ENCODE measurements around the gene PGA5. TPM values are rescaled to one million over a fixed set of nuclear protein-coding genes. Genes with fewer than 3 reads are reported as not detected.
"Not testable (repeated sequence)": the region's sequence is repeated elsewhere in the genome, so short reads cannot be mapped to it uniquely, and the experiment has no call there.

PGA5 gene
- total RNA-seq, 1 donor from 2014 or later = not detected

DNA sequence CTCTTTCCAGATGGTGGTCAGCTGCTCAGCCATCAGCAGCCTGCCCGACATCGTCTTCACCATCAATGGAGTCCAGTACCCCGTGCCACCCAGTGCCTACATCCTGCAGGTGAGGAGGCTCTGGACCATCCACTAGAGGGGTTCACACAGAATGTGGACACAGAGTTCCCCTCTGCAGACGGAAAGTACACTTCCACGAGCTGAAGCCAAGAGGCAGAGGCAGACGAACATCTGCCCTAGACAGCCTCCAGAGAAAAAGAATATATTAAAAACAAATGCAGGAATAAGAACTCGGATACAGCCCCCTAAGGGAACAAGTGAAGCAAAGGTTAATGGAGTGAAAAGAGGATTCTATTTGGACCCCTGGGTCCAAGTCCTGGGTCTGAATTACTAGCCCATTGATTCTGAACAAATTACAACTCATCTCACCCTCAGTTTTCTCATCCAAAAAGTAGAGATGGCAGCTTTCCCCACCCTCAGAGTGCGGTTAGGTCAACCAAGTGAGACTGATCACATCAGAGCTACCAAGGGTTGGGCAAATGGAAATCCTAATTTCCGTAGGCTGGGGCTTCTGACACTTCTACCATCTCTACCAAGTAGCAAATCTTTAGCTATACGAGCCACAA, 29.5 kb upstream of the PGA5 start:
- not testable (repeated sequence) for DNase-seq (ENCODE audit: extremely low spot score, unreplicated experiment); H3K27me3 Mint-ChIP-seq (ENCODE audit: unreplicated experiment); H3K4me3 Mint-ChIP-seq (ENCODE audit: unreplicated experiment); H3K27ac Mint-ChIP-seq (ENCODE audit: unreplicated experiment); H3K36me3 Mint-ChIP-seq (ENCODE audit: unreplicated experiment); H3K9me3 Mint-ChIP-seq (ENCODE audit: unreplicated experiment); H3K4me1 Mint-ChIP-seq (ENCODE audit: unreplicated experiment)

GRCh38 chr11:61212202-61212601, 28.8 kb upstream of the PGA5 start:
- not testable (repeated sequence) for H3K9me3 Mint-ChIP-seq (ENCODE audit: unreplicated experiment); H3K4me1 Mint-ChIP-seq (ENCODE audit: unreplicated experiment); H3K36me3 Mint-ChIP-seq (ENCODE audit: unreplicated experiment); DNase-seq (ENCODE audit: extremely low spot score, unreplicated experiment); H3K27me3 Mint-ChIP-seq (ENCODE audit: unreplicated experiment); H3K27ac Mint-ChIP-seq (ENCODE audit: unreplicated experiment); H3K4me3 Mint-ChIP-seq (ENCODE audit: unreplicated experiment)

- H3K9me3 Mint-ChIP-seq (ENCODE audit: unreplicated experiment); H3K4me3 Mint-ChIP-seq (ENCODE audit: unreplicated experiment); H3K27ac Mint-ChIP-seq (ENCODE audit: unreplicated experiment); H3K4me1 Mint-ChIP-seq (ENCODE audit: unreplicated experiment); DNase-seq (ENCODE audit: extremely low spot score, unreplicated experiment); H3K27me3 Mint-ChIP-seq (ENCODE audit: unreplicated experiment); H3K36me3 Mint-ChIP-seq (ENCODE audit: unreplicated experiment): not testable (repeated sequence)
These were observed 27.2 kb upstream of the PGA5 start for GRCh38 chr11:61213711-61214324.

- not testable (repeated sequence) for DNase-seq (ENCODE audit: extremely low spot score, unreplicated experiment); H3K4me1 Mint-ChIP-seq (ENCODE audit: unreplicated experiment); H3K27me3 Mint-ChIP-seq (ENCODE audit: unreplicated experiment); H3K36me3 Mint-ChIP-seq (ENCODE audit: unreplicated experiment); H3K9me3 Mint-ChIP-seq (ENCODE audit: unreplicated experiment); H3K4me3 Mint-ChIP-seq (ENCODE audit: unreplicated experiment); H3K27ac Mint-ChIP-seq (ENCODE audit: unreplicated experiment)
These were observed 22.7 kb upstream of the PGA5 start for GRCh38 chr11:61218306-61218705.

GRCh38 chr11:61219016-61219415, 22.0 kb upstream of the PGA5 start:
- H3K27me3 Mint-ChIP-seq (ENCODE audit: unreplicated experiment) = not testable (repeated sequence)

GRCh38 chr11:61222047-61222446, 18.9 kb upstream of the PGA5 start, which contains the start of gene PGA4:
Gene PGA4 (plus strand): TSS chr11:61222347. CDS start chr11:61222401, 54 bp downstream.
- not testable (repeated sequence) for H3K4me1 Mint-ChIP-seq (ENCODE audit: unreplicated experiment); DNase-seq (ENCODE audit: extremely low spot score, unreplicated experiment); H3K27ac Mint-ChIP-seq (ENCODE audit: unreplicated experiment); H3K27me3 Mint-ChIP-seq (ENCODE audit: unreplicated experiment); H3K9me3 Mint-ChIP-seq (ENCODE audit: unreplicated experiment); H3K36me3 Mint-ChIP-seq (ENCODE audit: unreplicated experiment); H3K4me3 Mint-ChIP-seq (ENCODE audit: unreplicated experiment)

More at GRCh38 chr11:61219016-61219415, 22.0 kb upstream of the PGA5 start:
- not testable (repeated sequence) for H3K27ac Mint-ChIP-seq (ENCODE audit: unreplicated experiment); H3K9me3 Mint-ChIP-seq (ENCODE audit: unreplicated experiment); H3K36me3 Mint-ChIP-seq (ENCODE audit: unreplicated experiment); H3K4me3 Mint-ChIP-seq (ENCODE audit: unreplicated experiment); H3K4me1 Mint-ChIP-seq (ENCODE audit: unreplicated experiment)
- DNase-seq (ENCODE audit: extremely low spot score, unreplicated experiment) = peak; percentile 38

GRCh38 chr11:61222692-61223091, 18.3 kb upstream of the PGA5 start:
- H3K27me3 Mint-ChIP-seq (ENCODE audit: unreplicated experiment); H3K36me3 Mint-ChIP-seq (ENCODE audit: unreplicated experiment); DNase-seq (ENCODE audit: extremely low spot score, unreplicated experiment); H3K27ac Mint-ChIP-seq (ENCODE audit: unreplicated experiment); H3K9me3 Mint-ChIP-seq (ENCODE audit: unreplicated experiment); H3K4me3 Mint-ChIP-seq (ENCODE audit: unreplicated experiment); H3K4me1 Mint-ChIP-seq (ENCODE audit: unreplicated experiment): not testable (repeated sequence)

GRCh38 chr11:61226457-61227137, 14.4 kb upstream of the PGA5 start:
- H3K4me1 Mint-ChIP-seq (ENCODE audit: unreplicated experiment); H3K27me3 Mint-ChIP-seq (ENCODE audit: unreplicated experiment); DNase-seq (ENCODE audit: extremely low spot score, unreplicated experiment); H3K9me3 Mint-ChIP-seq (ENCODE audit: unreplicated experiment); H3K4me3 Mint-ChIP-seq (ENCODE audit: unreplicated experiment); H3K27ac Mint-ChIP-seq (ENCODE audit: unreplicated experiment); H3K36me3 Mint-ChIP-seq (ENCODE audit: unreplicated experiment): not testable (repeated sequence)

DNA sequence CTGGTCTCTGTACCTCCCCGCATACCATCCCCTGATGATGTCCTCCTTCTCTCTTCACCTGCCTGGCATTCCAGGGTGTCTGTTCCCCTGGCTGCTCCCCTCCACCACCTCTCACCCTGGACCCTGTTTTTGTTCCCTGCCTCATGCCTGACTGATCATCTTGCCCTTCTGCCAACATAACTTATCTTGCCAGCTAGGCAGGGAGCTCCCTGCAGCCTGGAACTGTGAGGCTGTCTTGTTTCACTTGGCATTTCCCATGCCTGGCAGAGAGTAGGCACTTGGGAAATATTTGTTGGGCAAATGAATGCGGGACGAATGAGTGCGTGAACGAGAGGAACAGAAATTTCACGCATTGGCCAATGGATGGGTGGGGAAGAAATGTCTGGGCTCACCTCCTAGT, 11.5 kb upstream of the PGA5 start:
- H3K36me3 Mint-ChIP-seq (ENCODE audit: unreplicated experiment); H3K4me1 Mint-ChIP-seq (ENCODE audit: unreplicated experiment); H3K4me3 Mint-ChIP-seq (ENCODE audit: unreplicated experiment); H3K27me3 Mint-ChIP-seq (ENCODE audit: unreplicated experiment); DNase-seq (ENCODE audit: extremely low spot score, unreplicated experiment); H3K27ac Mint-ChIP-seq (ENCODE audit: unreplicated experiment); H3K9me3 Mint-ChIP-seq (ENCODE audit: unreplicated experiment): not testable (repeated sequence)

GRCh38 chr11:61231033-61231432, 9.9 kb upstream of the PGA5 start:
- H3K36me3 Mint-ChIP-seq (ENCODE audit: unreplicated experiment); DNase-seq (ENCODE audit: extremely low spot score, unreplicated experiment); H3K27ac Mint-ChIP-seq (ENCODE audit: unreplicated experiment); H3K9me3 Mint-ChIP-seq (ENCODE audit: unreplicated experiment); H3K27me3 Mint-ChIP-seq (ENCODE audit: unreplicated experiment); H3K4me3 Mint-ChIP-seq (ENCODE audit: unreplicated experiment); H3K4me1 Mint-ChIP-seq (ENCODE audit: unreplicated experiment): not testable (repeated sequence)

GRCh38 chr11:61231585-61231984, 9.4 kb upstream of the PGA5 start:
- H3K9me3 Mint-ChIP-seq (ENCODE audit: unreplicated experiment); H3K36me3 Mint-ChIP-seq (ENCODE audit: unreplicated experiment); H3K4me3 Mint-ChIP-seq (ENCODE audit: unreplicated experiment); DNase-seq (ENCODE audit: extremely low spot score, unreplicated experiment); H3K27me3 Mint-ChIP-seq (ENCODE audit: unreplicated experiment); H3K4me1 Mint-ChIP-seq (ENCODE audit: unreplicated experiment); H3K27ac Mint-ChIP-seq (ENCODE audit: unreplicated experiment): not testable (repeated sequence)

DNA sequence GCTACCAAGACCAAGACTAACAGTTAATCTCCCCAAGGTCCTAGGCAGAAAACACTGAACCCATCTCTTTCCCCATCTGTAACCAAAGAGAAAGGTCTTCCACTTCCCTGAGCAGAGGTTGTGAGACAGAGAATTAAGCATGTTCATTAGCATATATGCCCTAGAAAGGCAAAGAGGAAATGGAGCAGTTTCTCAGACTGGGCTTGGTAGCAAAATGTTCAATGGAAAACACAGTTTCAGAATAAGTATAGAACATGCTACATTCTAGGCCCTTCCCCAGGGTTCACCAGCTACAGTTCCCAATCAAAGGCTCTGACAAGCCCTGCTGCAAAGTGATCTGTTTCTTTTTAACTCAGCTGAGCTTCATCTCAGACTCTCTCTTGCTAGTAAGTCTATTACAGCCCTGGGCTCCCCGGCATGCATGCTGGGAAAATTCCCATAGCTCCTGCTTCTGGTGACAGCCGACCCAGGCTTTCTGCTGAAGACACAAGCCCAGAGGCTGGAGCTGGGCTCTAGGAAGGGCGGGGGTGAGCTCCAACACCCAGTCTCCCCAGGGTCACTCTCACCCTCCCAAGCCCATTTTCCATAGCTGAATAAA, 8.3 kb upstream of the PGA5 start:
- not testable (repeated sequence) for H3K36me3 Mint-ChIP-seq (ENCODE audit: unreplicated experiment); H3K4me3 Mint-ChIP-seq (ENCODE audit: unreplicated experiment); H3K27ac Mint-ChIP-seq (ENCODE audit: unreplicated experiment); H3K9me3 Mint-ChIP-seq (ENCODE audit: unreplicated experiment); DNase-seq (ENCODE audit: extremely low spot score, unreplicated experiment); H3K4me1 Mint-ChIP-seq (ENCODE audit: unreplicated experiment); H3K27me3 Mint-ChIP-seq (ENCODE audit: unreplicated experiment)
